ENCODE data around the gene GIMD1. TPM values are rescaled to one million over a fixed set of nuclear protein-coding genes. Genes with fewer than 3 reads are reported as not detected.

GIMD1 gene
- total RNA-seq, 2 experiments from 2014 or later = not detected

GRCh38 chr4:106347167-106347566 lies 21.4 kb downstream of the GIMD1 start:
- ATAC-seq = no peak
- Mint-ChIP-seq H3K27me3 (no peaks in the 10 kb centered on the region), H3K36me3 (ENCODE audit: low read depth) (peaks cover 38% of the 10 kb centered on the region), H3K4me1 (peaks cover 17% of the 10 kb centered on the region), H3K9me3 (ENCODE audit: low read depth) (no peaks in the 10 kb centered on the region), H3K27ac (no peak overlapping the region), H3K4me3 (no peak overlapping the region)
- DNase-seq = no peak
- intact Hi-C loops (cut with DNase I, micrococcal nuclease) = no loop called here
- POLR2A ChIA-PET = no interaction called here
- CTCF ChIA-PET = interaction anchor here (0.9 to 1.5 kb wide), 3 partner anchors 18 to 47 kb away, joined by 3 to 9 read pairs (median 3); no protein-coding TSS in a partner anchor

GRCh38 chr4:106344647-106344970 lies 24.0 kb downstream of the GIMD1 start:
- Mint-ChIP-seq H3K9me3 (ENCODE audit: low read depth) (no peaks in the 10 kb centered on the region), H3K27me3 (no peaks in the 10 kb centered on the region), H3K4me3 (no peak overlapping the region), H3K36me3 (ENCODE audit: low read depth) (peaks cover 56% of the 10 kb centered on the region), H3K27ac (no peak overlapping the region), H3K4me1 (peaks cover 40% of the 10 kb centered on the region)
- no peak for DNase-seq
- CTCF ChIA-PET = interaction anchor here (1.5 kb wide), 1 partner anchor 15 kb away, joined by 4 read pairs; no protein-coding TSS in a partner anchor
- POLR2A ChIA-PET = no interaction called here
- intact Hi-C loops (cut with DNase I, micrococcal nuclease) = no loop called here
- no peak for ATAC-seq

- ChIA-PET CTCF (interaction anchor here (1.5 kb wide), 1 partner anchor 14 kb away, joined by 4 read pairs; no protein-coding TSS in a partner anchor), POLR2A (no interaction called here)
- H3K27ac Mint-ChIP-seq = no peak overlapping the region
- DNase-seq (no peak), ATAC-seq (no peak)
- H3K36me3 Mint-ChIP-seq (ENCODE audit: low read depth) = peaks cover 56% of the 10 kb centered on the region
- H3K27me3 Mint-ChIP-seq = no peaks in the 10 kb centered on the region
- peaks cover 45% of the 10 kb centered on the region for H3K4me1 Mint-ChIP-seq
- peaks cover 5% of the 10 kb centered on the region for H3K9me3 Mint-ChIP-seq (ENCODE audit: low read depth)
- intact Hi-C loops (cut with DNase I, micrococcal nuclease) = no loop called here
- no peak overlapping the region for H3K4me3 Mint-ChIP-seq
Observed at GRCh38 chr4:106343865-106344646, 24.5 kb downstream of the GIMD1 start.

- ATAC-seq (no peak), DNase-seq (no peak)
- peaks cover 14% of the 10 kb centered on the region for H3K9me3 Mint-ChIP-seq (ENCODE audit: low read depth)
- ChIA-PET POLR2A (no interaction called here), CTCF (interaction anchor here (0.6 to 0.9 kb wide), 2 partner anchors 25 to 50 kb away, joined by 3 read pairs; partner anchors contain the start of gene TBCK)
- no peaks in the 10 kb centered on the region for H3K27me3 Mint-ChIP-seq
- H3K27ac Mint-ChIP-seq = no peak overlapping the region
- peaks cover 47% of the 10 kb centered on the region for H3K4me1 Mint-ChIP-seq
- H3K4me3 Mint-ChIP-seq = no peak overlapping the region
- peaks cover 76% of the 10 kb centered on the region for H3K36me3 Mint-ChIP-seq (ENCODE audit: low read depth)
- intact Hi-C loops (cut with DNase I, micrococcal nuclease) = no loop called here
Observed at GRCh38 chr4:106340774-106341173, 27.8 kb downstream of the GIMD1 start.

GRCh38 chr4:106339431-106339830 lies 29.1 kb downstream of the GIMD1 start:
- POLR2A ChIA-PET = no interaction called here
- intact Hi-C loops (cut with DNase I, micrococcal nuclease) = no loop called here
- H3K4me1 Mint-ChIP-seq = peaks cover 41% of the 10 kb centered on the region

GRCh38 chr4:106338671-106339070 lies 29.9 kb downstream of the GIMD1 start:
- H3K27ac Mint-ChIP-seq = no peak overlapping the region
- no peak overlapping the region for H3K4me3 Mint-ChIP-seq
- ATAC-seq = no peak
- H3K9me3 Mint-ChIP-seq (ENCODE audit: low read depth) = peaks cover 14% of the 10 kb centered on the region
- ChIA-PET POLR2A (no interaction called here), CTCF (no interaction called here)
- H3K36me3 Mint-ChIP-seq (ENCODE audit: low read depth) = peaks cover 82% of the 10 kb centered on the region
- no peak for DNase-seq
- intact Hi-C loops (cut with DNase I, micrococcal nuclease) = no loop called here
- no peaks in the 10 kb centered on the region for H3K27me3 Mint-ChIP-seq
- peaks cover 35% of the 10 kb centered on the region for H3K4me1 Mint-ChIP-seq

More at GRCh38 chr4:106339431-106339830, 29.1 kb downstream of the GIMD1 start:
- peaks cover 82% of the 10 kb centered on the region for H3K36me3 Mint-ChIP-seq (ENCODE audit: low read depth)
- no peaks in the 10 kb centered on the region for H3K27me3 Mint-ChIP-seq
- ATAC-seq (no peak), DNase-seq (no peak)
- H3K27ac Mint-ChIP-seq = no peak overlapping the region
- no peak overlapping the region for H3K4me3 Mint-ChIP-seq
- CTCF ChIA-PET = no interaction called here
- H3K9me3 Mint-ChIP-seq (ENCODE audit: low read depth) = peaks cover 14% of the 10 kb centered on the region

GRCh38 chr4:106337916-106338315 lies 30.7 kb downstream of the GIMD1 start:
- POLR2A ChIA-PET = no interaction called here
- Mint-ChIP-seq H3K4me1 (peaks cover 35% of the 10 kb centered on the region), H3K36me3 (ENCODE audit: low read depth) (peaks cover 84% of the 10 kb centered on the region), H3K27me3 (no peaks in the 10 kb centered on the region), H3K9me3 (ENCODE audit: low read depth) (peaks cover 14% of the 10 kb centered on the region), H3K27ac (no peak overlapping the region), H3K4me3 (no peak overlapping the region)
- CTCF ChIA-PET = interaction anchor here (0.6 kb wide), 1 partner anchor 210 kb away, joined by 3 read pairs; no protein-coding TSS in a partner anchor
- intact Hi-C loops (cut with DNase I, micrococcal nuclease) = no loop called here
- ATAC-seq (no peak), DNase-seq (no peak)

- peaks cover 24% of the 10 kb centered on the region for H3K4me1 Mint-ChIP-seq
- ATAC-seq = no peak
- CTCF ChIA-PET = no interaction called here
Observed at GRCh38 chr4:106336618-106337017, 32.0 kb downstream of the GIMD1 start.

GRCh38 chr4:106334741-106335470 lies 33.7 kb downstream of the GIMD1 start:
- Mint-ChIP-seq H3K4me1 (peaks cover 8% of the 10 kb centered on the region), H3K36me3 (ENCODE audit: low read depth) (peaks cover 75% of the 10 kb centered on the region), H3K27ac (no peak overlapping the region), H3K27me3 (no peaks in the 10 kb centered on the region), H3K9me3 (ENCODE audit: low read depth) (peaks cover 14% of the 10 kb centered on the region), H3K4me3 (no peak overlapping the region)
- ChIA-PET CTCF (interaction anchor here (0.8 to 1.3 kb wide), 2 partner anchors 8 to 69 kb away, joined by 3 to 5 read pairs; no protein-coding TSS in a partner anchor), POLR2A (no interaction called here)
- intact Hi-C loops (cut with DNase I, micrococcal nuclease) = no loop called here
- no peak for DNase-seq
- no peak for ATAC-seq

More at GRCh38 chr4:106336618-106337017, 32.0 kb downstream of the GIMD1 start:
- Mint-ChIP-seq H3K27me3 (no peaks in the 10 kb centered on the region), H3K36me3 (ENCODE audit: low read depth) (peaks cover 81% of the 10 kb centered on the region), H3K9me3 (ENCODE audit: low read depth) (peaks cover 14% of the 10 kb centered on the region), H3K4me3 (no peak overlapping the region), H3K27ac (no peak overlapping the region)
- DNase-seq = no peak
- intact Hi-C loops (cut with DNase I, micrococcal nuclease) = no loop called here
- POLR2A ChIA-PET = no interaction called here

- Mint-ChIP-seq H3K4me3 (no peak overlapping the region), H3K27me3 (no peaks in the 10 kb centered on the region), H3K4me1 (peaks cover 2% of the 10 kb centered on the region), H3K27ac (no peak overlapping the region), H3K36me3 (ENCODE audit: low read depth) (peaks cover 69% of the 10 kb centered on the region), H3K9me3 (ENCODE audit: low read depth) (peaks cover 8% of the 10 kb centered on the region)
- DNase-seq (no peak), ATAC-seq (no peak)
- POLR2A ChIA-PET = no interaction called here
- intact Hi-C loops (cut with DNase I, micrococcal nuclease) = no loop called here
- CTCF ChIA-PET = interaction anchor here (0.8 kb wide), 1 partner anchor 26 kb away, joined by 3 read pairs; no protein-coding TSS in a partner anchor
Observed at GRCh38 chr4:106333186-106333585, 35.4 kb downstream of the GIMD1 start.

- Mint-ChIP-seq H3K36me3 (ENCODE audit: low read depth) (peaks cover 52% of the 10 kb centered on the region), H3K4me3 (no peak overlapping the region), H3K4me1 (peaks cover 2% of the 10 kb centered on the region), H3K27ac (no peak overlapping the region), H3K9me3 (ENCODE audit: low read depth) (no peaks in the 10 kb centered on the region), H3K27me3 (no peaks in the 10 kb centered on the region)
- CTCF ChIA-PET = interaction anchor here (0.7 to 1.2 kb wide), 4 partner anchors 9 to 615 kb away, joined by 3 to 9 read pairs (median 6); no protein-coding TSS in a partner anchor
- DNase-seq (no peak), ATAC-seq (peak; percentile 71)
- POLR2A ChIA-PET = no interaction called here
- intact Hi-C loops (cut with DNase I, micrococcal nuclease) = no loop called here
Observed at GRCh38 chr4:106329041-106329618, 39.4 kb downstream of the GIMD1 start.

All from activated CD4-positive, alpha-beta T cell treated with anti-CD3 and anti-CD28 coated beads for 36 hours (primary cell).